Left ventricle myocardium inferior (tissue), 1 donor: ENCODE results near the gene CTNNA2. TPM values are rescaled to one million over a fixed set of nuclear protein-coding genes. Genes with fewer than 3 reads are reported as not detected.

ENCODE experiments used
- DNase-seq: peaks from one replicate; pipeline ENCODE4 v3.0.0-alpha.2; 2020
- H3K27ac ChIP-seq: fragments of 200-600 bp; replicated peaks from 2 replicates; pipeline ENCODE4 v1.8.0; 2021
- H3K27me3 ChIP-seq: fragments of 200-600 bp; 2 replicates; pipeline ENCODE4 v1.8.0; 2021; ENCODE audit warnings: low read depth
- H3K36me3 ChIP-seq: fragments of 200-600 bp; 2 replicates; pipeline ENCODE4 v1.8.0; 2021
- H3K4me1 ChIP-seq: fragments of 200-600 bp; 2 replicates; pipeline ENCODE4 v1.8.0; 2021
- H3K4me3 ChIP-seq: fragments of 200-600 bp; 2 replicates; pipeline ENCODE4 v1.8.0; 2021; ENCODE audit warnings: mild to moderate bottlenecking, moderate library complexity
- H3K9me3 ChIP-seq: fragments of 200-600 bp; replicated peaks from 2 replicates; pipeline ENCODE4 v1.8.0; 2021
- CTCF ChIP-seq: fragments of 200-600 bp; IDR thresholded peaks from 2 replicates; pipeline ENCODE4 v1.8.0; 2021; ENCODE audit warnings: antibody characterized with exemption, mild to moderate bottlenecking, borderline replicate concordance
- intact Hi-C: fragments of 100-400 bp; cut with micrococcal nuclease; formaldehyde crosslinking; loops from one replicate; pipeline ENCODE4 v1.11.0; 2022
- total RNA-seq: library from RNA; stranded (reverse); fragmentation: NEBNext Ultra II Directional; extraction: Animal tissue kit (Norgen Biotek cat#: 25700); gene quantifications from one replicate; pipeline ENCODE4 v1.2.1, GENCODE V29; 2021
- donor health status: DM: no; HTN: yes; CAD: no; lungs with severe emphysema.

CTNNA2 gene
- total RNA-seq, 1 donor from 2014 or later: not detected

GRCh38 chr2:79801082-79801481, 288.2 kb downstream of the CTNNA2 start:
- Histone ChIP-seq H3K4me3 (no peak overlapping the region), H3K27ac (no peak overlapping the region), H3K4me1 (no peaks in the 10 kb centered on the region), H3K27me3 (no peaks in the 10 kb centered on the region), H3K9me3 (no peaks in the 10 kb centered on the region), H3K36me3 (no peaks in the 10 kb centered on the region)
- intact Hi-C loops: no loop called here
- TF ChIP-seq CTCF: no peak
- no peak for DNase-seq

GRCh38 chr2:79817288-79817687, 304.4 kb downstream of the CTNNA2 start:
- Histone ChIP-seq H3K9me3 (no peaks in the 10 kb centered on the region), H3K27ac (no peak overlapping the region), H3K36me3 (no peaks in the 10 kb centered on the region), H3K27me3 (no peaks in the 10 kb centered on the region), H3K4me1 (no peaks in the 10 kb centered on the region), H3K4me3 (no peak overlapping the region)
- intact Hi-C loops: no loop called here
- DNase-seq: no peak
- no peak for TF ChIP-seq CTCF

GRCh38 chr2:79820281-79820680, 307.4 kb downstream of the CTNNA2 start:
- TF ChIP-seq CTCF: no peak
- DNase-seq: no peak
- no peaks in the 10 kb centered on the region for H3K9me3 ChIP-seq
- intact Hi-C loops: no loop called here
- H3K36me3 ChIP-seq: no peaks in the 10 kb centered on the region
- H3K4me3 ChIP-seq: no peak overlapping the region
- no peaks in the 10 kb centered on the region for H3K4me1 ChIP-seq
- H3K27me3 ChIP-seq: no peaks in the 10 kb centered on the region
- H3K27ac ChIP-seq: no peak overlapping the region

- H3K36me3 ChIP-seq: no peaks in the 10 kb centered on the region
- no peaks in the 10 kb centered on the region for H3K27me3 ChIP-seq
- no peaks in the 10 kb centered on the region for H3K4me1 ChIP-seq
- H3K27ac ChIP-seq: no peak overlapping the region
- H3K9me3 ChIP-seq: no peaks in the 10 kb centered on the region
- H3K4me3 ChIP-seq: no peak overlapping the region
- no peak for TF ChIP-seq CTCF
- intact Hi-C loops: no loop called here
- DNase-seq: no peak
Measured at GRCh38 chr2:79822136-79822535, 309.3 kb downstream of the CTNNA2 start.

- no peak for DNase-seq
- no peaks in the 10 kb centered on the region for H3K4me1 ChIP-seq
- TF ChIP-seq CTCF: no peak
- no peaks in the 10 kb centered on the region for H3K27me3 ChIP-seq
- H3K4me3 ChIP-seq: no peak overlapping the region
- no peak overlapping the region for H3K27ac ChIP-seq
- no peaks in the 10 kb centered on the region for H3K36me3 ChIP-seq
- intact Hi-C loops: no loop called here
- H3K9me3 ChIP-seq: no peaks in the 10 kb centered on the region
Measured at GRCh38 chr2:79824086-79824786, 311.4 kb downstream of the CTNNA2 start.
